ENCODE results near the gene BPHL.
"Not testable (repeated sequence)": the region's sequence is repeated elsewhere in the genome, so short reads cannot be mapped to it uniquely, and the experiment has no call there.

Gene BPHL

GRCh38 chr6:3152689-3153088, 34.2 kb downstream of the BPHL start:
- no peak overlapping the region for H2AFZ ChIP-seq (ENCODE audit: low read depth)
- no peaks in the 10 kb centered on the region for H3K36me3 ChIP-seq (ENCODE audit: insufficient read depth)
- no peaks in the 10 kb centered on the region for H3K79me2 ChIP-seq (ENCODE audit: insufficient read depth, low read depth)
- TF ChIP-seq CTCF (conservative IDR thresholded peaks at IDR 0.05; ENCODE audit: low read depth, low read length), result no peak
- no peaks in the 10 kb centered on the region for H4K20me1 ChIP-seq (ENCODE audit: insufficient read depth)
- H3K27ac ChIP-seq, result no peak overlapping the region
- no peak overlapping the region for H3K4me3 ChIP-seq (IDR thresholded peaks at IDR 0.05; ENCODE audit: insufficient read depth, low read depth, low read length)
- no peak overlapping the region for H3K4me2 ChIP-seq
- no peaks in the 10 kb centered on the region for H3K27me3 ChIP-seq (ENCODE audit: insufficient read depth, low read depth)
- no peaks in the 10 kb centered on the region for H3K4me1 ChIP-seq (ENCODE audit: low read depth, poor library complexity, severe bottlenecking)
- H3K9ac ChIP-seq, result no peak overlapping the region

GRCh38 chr6:3155416-3155815, 36.9 kb downstream of the BPHL start:
- H3K27ac ChIP-seq; H3K27me3 ChIP-seq (ENCODE audit: insufficient read depth, low read depth); H3K79me2 ChIP-seq (ENCODE audit: insufficient read depth, low read depth); H2AFZ ChIP-seq (ENCODE audit: low read depth); H3K9ac ChIP-seq; H3K4me1 ChIP-seq (ENCODE audit: low read depth, poor library complexity, severe bottlenecking); H3K36me3 ChIP-seq (ENCODE audit: insufficient read depth); H3K4me3 ChIP-seq (IDR thresholded peaks at IDR 0.05; ENCODE audit: insufficient read depth, low read depth, low read length); H4K20me1 ChIP-seq (ENCODE audit: insufficient read depth); H3K4me2 ChIP-seq: not testable (repeated sequence)

GRCh38 chr6:3156184-3157130, 37.9 kb downstream of the BPHL start:
- Histone ChIP-seq H2AFZ (ENCODE audit: low read depth) (peak overlapping the region; percentile 83), H3K4me2 (peak overlapping the region; percentile 84), H3K9ac (peak overlapping the region; percentile 64; the same call in 1 of the 2 replicates)
- H4K20me1 ChIP-seq (ENCODE audit: insufficient read depth); H3K27me3 ChIP-seq (ENCODE audit: insufficient read depth, low read depth); H3K79me2 ChIP-seq (ENCODE audit: insufficient read depth, low read depth); H3K36me3 ChIP-seq (ENCODE audit: insufficient read depth); H3K4me3 ChIP-seq (IDR thresholded peaks at IDR 0.05; ENCODE audit: insufficient read depth, low read depth, low read length); H3K4me1 ChIP-seq (ENCODE audit: low read depth, poor library complexity, severe bottlenecking); H3K27ac ChIP-seq: not testable (repeated sequence)

- Histone ChIP-seq H3K27me3 (ENCODE audit: insufficient read depth, low read depth) (peaks cover 7% of the 10 kb centered on the region; the same call in 1 of the 2 replicates), H2AFZ (ENCODE audit: low read depth) (peak within 1 kb of the TSS; percentile 83), H3K27ac (no peak within 1 kb of the TSS), H3K4me1 (ENCODE audit: low read depth, poor library complexity, severe bottlenecking) (no peaks in the 10 kb centered on the region), H3K79me2 (ENCODE audit: insufficient read depth, low read depth) (no peaks in the 10 kb centered on the region), H4K20me1 (ENCODE audit: insufficient read depth) (no peaks in the 10 kb centered on the region), H3K4me3 (IDR thresholded peaks at IDR 0.05; ENCODE audit: insufficient read depth, low read depth, low read length) (no peak within 1 kb of the TSS), H3K9ac (peak within 1 kb of the TSS; percentile 64), H3K36me3 (ENCODE audit: insufficient read depth) (no peaks in the 10 kb centered on the region), H3K4me2 (peak within 1 kb of the TSS; percentile 84)
- TF ChIP-seq CTCF (conservative IDR thresholded peaks at IDR 0.05; ENCODE audit: low read depth, low read length), result 0 out of 2 replicates have a peak, but pooled peaks have one; percentile 15
These were observed 38.8 kb downstream of the BPHL start, which contains the start of gene TUBB2A for GRCh38 chr6:3157131-3157933. TUBB2A (minus strand) TSS chr6:3157544; CDS start chr6:3157463, 81 bp downstream.
